Progenitor cell of endocrine pancreas (in vitro differentiated cells): ENCODE results near the gene SLC24A4. TPM values are rescaled to one million over a fixed set of nuclear protein-coding genes. Genes with fewer than 3 reads are reported as not detected.

Source experiments
- DNase-seq: peaks from one replicate; pipeline ENCODE4 v3.0.0; 2021; ENCODE audit warnings: low spot score; ENCODE audit not compliant: unreplicated experiment
- H3K27ac Mint-ChIP-seq: 2 replicates; pipeline ENCODE4 v1.8.0; 2021; ENCODE audit warnings: mild to moderate bottlenecking, moderate library complexity, mixed read lengths
- H3K27me3 Mint-ChIP-seq: 2 replicates; pipeline ENCODE4 v1.8.0; 2021; ENCODE audit warnings: mixed read lengths
- H3K36me3 Mint-ChIP-seq: 2 replicates; pipeline ENCODE4 v1.8.0; 2022; ENCODE audit warnings: mixed read lengths; ENCODE audit not compliant: insufficient read depth
- H3K4me1 Mint-ChIP-seq: 2 replicates; pipeline ENCODE4 v1.8.0; 2021; ENCODE audit warnings: low read depth, mixed read lengths
- H3K4me3 Mint-ChIP-seq: 2 replicates; pipeline ENCODE4 v1.8.0; 2021; ENCODE audit warnings: low read depth, mild to moderate bottlenecking, moderate library complexity, mixed read lengths
- H3K9me3 Mint-ChIP-seq: 2 replicates; pipeline ENCODE4 v1.8.0; 2021; ENCODE audit warnings: low read depth, mixed read lengths
- CTCF ChIP-seq: fragments of 200-600 bp; sonication (generic); IDR thresholded peaks from one replicate; pipeline ENCODE4 v1.5.0; 2021; ENCODE audit warnings: antibody characterized with exemption, mild to moderate bottlenecking; ENCODE audit not compliant: unreplicated experiment
- total RNA-seq: library from RNA; stranded (reverse); gene quantifications from 2 replicates; pipeline ENCODE4 v1.2.1, GENCODE V29; 2021

The SLC24A4 gene
- total RNA-seq, 1 donor from 2014 or later, result not detected

GRCh38 chr14:92502541-92503286 is 179.7 kb downstream of the SLC24A4 start:
- no peak for TF ChIP-seq CTCF
- Mint-ChIP-seq H3K36me3 (no peaks in the 10 kb centered on the region), H3K9me3 (no peaks in the 10 kb centered on the region), H3K27me3 (peaks cover 3% of the 10 kb centered on the region), H3K4me3 (no peak overlapping the region), H3K27ac (no peak overlapping the region), H3K4me1 (peaks cover 5% of the 10 kb centered on the region)
- DNase-seq, result no peak

- TF ChIP-seq CTCF, result no peak
- H3K27ac Mint-ChIP-seq, result peak overlapping the region; percentile 63
Observed at GRCh38 chr14:92503756-92504491, 181.0 kb downstream of the SLC24A4 start.

GRCh38 chr14:92505826-92506225 is 182.9 kb downstream of the SLC24A4 start:
- no peak overlapping the region for H3K4me3 Mint-ChIP-seq
- H3K27ac Mint-ChIP-seq, result no peak overlapping the region
- peaks cover 5% of the 10 kb centered on the region for H3K4me1 Mint-ChIP-seq
- no peaks in the 10 kb centered on the region for H3K36me3 Mint-ChIP-seq
- TF ChIP-seq CTCF, result no peak
- H3K27me3 Mint-ChIP-seq, result peaks cover 16% of the 10 kb centered on the region
- H3K9me3 Mint-ChIP-seq, result no peaks in the 10 kb centered on the region
- no peak for DNase-seq

More at GRCh38 chr14:92503756-92504491, 181.0 kb downstream of the SLC24A4 start:
- H3K27me3 Mint-ChIP-seq, result peaks cover 10% of the 10 kb centered on the region
- no peaks in the 10 kb centered on the region for H3K36me3 Mint-ChIP-seq
- peaks cover 5% of the 10 kb centered on the region for H3K4me1 Mint-ChIP-seq
- no peaks in the 10 kb centered on the region for H3K9me3 Mint-ChIP-seq
- H3K4me3 Mint-ChIP-seq, result no peak overlapping the region
- no peak for DNase-seq

GRCh38 chr14:92506231-92506630 is 183.3 kb downstream of the SLC24A4 start:
- no peak for TF ChIP-seq CTCF
- Mint-ChIP-seq H3K4me3 (no peak overlapping the region), H3K36me3 (no peaks in the 10 kb centered on the region), H3K9me3 (no peaks in the 10 kb centered on the region), H3K27me3 (peaks cover 16% of the 10 kb centered on the region), H3K4me1 (peaks cover 5% of the 10 kb centered on the region), H3K27ac (no peak overlapping the region)
- DNase-seq, result no peak

GRCh38 chr14:92507174-92507768 is 184.3 kb downstream of the SLC24A4 start:
- peaks cover 18% of the 10 kb centered on the region for H3K27me3 Mint-ChIP-seq
- H3K9me3 Mint-ChIP-seq, result no peaks in the 10 kb centered on the region
- DNase-seq, result no peak
- H3K4me3 Mint-ChIP-seq, result no peak overlapping the region
- TF ChIP-seq CTCF, result no peak
- no peak overlapping the region for H3K27ac Mint-ChIP-seq
- no peaks in the 10 kb centered on the region for H3K36me3 Mint-ChIP-seq
- H3K4me1 Mint-ChIP-seq, result peaks cover 5% of the 10 kb centered on the region
